Stimulated activated CD4-positive, alpha-beta T cell treated with anti-CD3 and anti-CD28 coated beads, Interleukin-12 subunit alpha, Interleukin-12 subunit beta, amount 100 ng/mL, for 4 hours (primary cell): ENCODE results near the gene IMMP2L.
A peak's percentile ranks its signal among the peaks of the same experiment; 100 is the strongest.
"Not testable (repeated sequence)": the region's sequence is repeated elsewhere in the genome, so short reads cannot be mapped to it uniquely, and the experiment has no call there.

ENCODE experiments used
- DNase-seq: peaks from one replicate; pipeline ENCODE4 v3.0.0-alpha.2; 2020

The IMMP2L gene

GRCh38 chr7:111091593-111092358 lies 470.5 kb downstream of the IMMP2L start:
- no peak for DNase-seq

- DNase-seq: peak; percentile 28
These were observed 471.4 kb downstream of the IMMP2L start, which contains the start of gene LRRN3 for GRCh38 chr7:111090846-111091245. Gene LRRN3 (plus strand): TSS chr7:111091127. CDS start chr7:111122773, 31,646 bp downstream.

DNA sequence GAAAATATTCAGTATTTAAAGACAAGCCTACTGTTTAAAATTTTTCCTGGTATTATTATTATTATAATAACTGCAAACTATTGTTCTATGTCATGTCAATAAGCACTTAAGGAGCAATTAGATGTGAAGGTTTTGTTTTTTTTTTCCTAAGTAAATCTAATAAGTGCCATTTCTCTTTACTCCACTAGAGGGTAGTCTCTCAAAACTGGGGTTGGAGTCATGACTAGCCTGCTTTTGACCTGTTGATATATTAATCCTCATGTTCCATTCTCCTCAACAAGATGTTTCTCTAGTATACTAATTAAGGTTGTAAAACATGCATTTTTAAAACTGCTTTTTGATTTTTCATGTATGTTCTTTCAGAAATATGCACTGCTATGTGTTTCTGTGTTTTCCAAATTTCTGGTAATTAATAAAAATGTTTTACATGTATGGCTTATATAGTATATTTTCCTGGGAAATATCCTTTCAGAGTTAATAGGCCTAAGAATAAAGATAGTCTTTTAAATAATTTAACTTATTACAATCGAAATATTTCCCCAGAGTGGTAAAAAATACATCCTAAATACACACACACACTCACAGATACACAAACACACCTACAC lies 472.4 kb downstream of the IMMP2L start:
- DNase-seq: no peak

DNA sequence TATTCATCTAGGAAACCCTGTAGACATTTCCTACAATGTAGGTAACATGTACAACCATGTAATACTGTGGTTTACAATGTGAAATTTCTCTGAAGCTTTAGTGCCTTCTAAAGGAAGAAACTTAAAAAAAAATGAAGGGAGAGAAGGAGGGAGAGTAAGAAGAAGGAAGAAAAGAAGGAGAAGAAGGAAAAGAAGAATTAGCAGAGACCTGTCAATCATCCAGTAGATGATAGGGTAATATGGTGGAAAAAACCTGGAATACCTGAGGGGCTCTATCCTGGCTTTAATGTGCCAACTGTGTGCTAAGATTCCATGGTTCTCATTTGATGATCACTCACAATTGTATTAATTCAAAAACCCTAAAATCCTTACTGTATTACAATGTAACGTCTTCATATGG lies 474.0 kb downstream of the IMMP2L start:
- no peak for DNase-seq

DNA sequence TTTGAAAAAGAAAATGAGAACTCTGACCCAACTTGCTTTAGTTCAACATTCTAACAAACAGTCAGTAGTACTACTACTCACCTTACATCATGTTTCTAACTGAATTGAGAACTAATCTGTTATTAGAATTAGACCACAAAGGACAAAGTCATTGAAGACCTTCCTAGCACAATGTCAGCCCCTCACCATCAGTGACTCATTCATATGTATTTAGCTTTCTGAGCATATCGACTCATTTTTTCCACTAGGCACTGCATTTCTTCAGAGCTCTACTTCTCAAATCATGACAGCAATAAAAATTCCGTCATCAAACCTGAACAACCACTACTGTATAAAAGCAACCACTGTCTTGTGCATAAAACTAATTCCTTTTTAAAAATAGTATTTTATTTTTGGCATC lies 475.8 kb downstream of the IMMP2L start:
- DNase-seq: no peak

- DNase-seq: no peak
These were observed 476.9 kb downstream of the IMMP2L start for GRCh38 chr7:111085356-111085755.

GRCh38 chr7:111083413-111083812 lies 478.9 kb downstream of the IMMP2L start:
- no peak for DNase-seq

- no peak for DNase-seq
These were observed 479.9 kb downstream of the IMMP2L start for GRCh38 chr7:111082351-111082750.

- DNase-seq: no peak
These were observed 480.6 kb downstream of the IMMP2L start for GRCh38 chr7:111081546-111082267.

- DNase-seq: no peak
These were observed 481.7 kb downstream of the IMMP2L start for GRCh38 chr7:111080495-111081105.

DNA sequence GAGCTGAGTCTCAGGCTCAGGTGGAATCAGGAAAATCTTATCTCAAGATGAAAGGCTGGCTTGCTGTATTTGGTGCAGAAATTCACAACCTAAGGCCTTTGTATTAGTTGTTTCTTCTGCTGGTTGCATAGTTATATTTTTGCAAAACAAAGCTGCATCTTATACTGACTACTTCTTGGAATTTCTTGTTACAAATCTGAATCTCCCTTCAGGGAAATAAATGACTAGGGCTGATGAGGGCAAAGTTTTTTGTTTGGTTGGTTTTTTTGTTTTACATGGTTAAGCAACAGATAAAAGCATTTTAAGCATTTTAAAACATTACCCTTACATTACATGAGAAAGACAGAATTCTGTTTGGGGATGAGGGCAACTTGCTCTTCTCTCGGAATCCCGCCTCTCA lies 485.3 kb downstream of the IMMP2L start:
- DNase-seq: no peak

DNA sequence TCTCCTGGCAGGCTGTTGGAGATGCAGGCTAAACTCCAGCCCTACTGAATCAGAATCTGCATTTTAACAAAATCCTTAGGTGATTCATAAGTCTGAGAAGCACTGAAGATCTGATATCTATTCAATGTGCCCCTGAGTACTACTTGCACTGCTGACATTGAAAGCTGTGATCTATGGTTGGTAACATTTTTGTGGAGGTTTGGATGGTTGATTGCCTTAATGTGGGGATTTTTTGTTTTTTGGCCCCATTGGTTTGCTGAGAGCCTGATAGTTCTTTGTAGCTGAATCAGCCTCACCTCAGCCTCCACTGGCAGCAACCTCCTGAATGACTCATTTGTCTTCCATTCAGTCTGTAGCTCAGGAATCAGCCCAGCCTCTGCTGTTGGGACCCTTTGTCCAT lies 486.1 kb downstream of the IMMP2L start:
- DNase-seq: no peak

GRCh38 chr7:111075498-111075897 lies 486.8 kb downstream of the IMMP2L start:
- no peak for DNase-seq

DNA sequence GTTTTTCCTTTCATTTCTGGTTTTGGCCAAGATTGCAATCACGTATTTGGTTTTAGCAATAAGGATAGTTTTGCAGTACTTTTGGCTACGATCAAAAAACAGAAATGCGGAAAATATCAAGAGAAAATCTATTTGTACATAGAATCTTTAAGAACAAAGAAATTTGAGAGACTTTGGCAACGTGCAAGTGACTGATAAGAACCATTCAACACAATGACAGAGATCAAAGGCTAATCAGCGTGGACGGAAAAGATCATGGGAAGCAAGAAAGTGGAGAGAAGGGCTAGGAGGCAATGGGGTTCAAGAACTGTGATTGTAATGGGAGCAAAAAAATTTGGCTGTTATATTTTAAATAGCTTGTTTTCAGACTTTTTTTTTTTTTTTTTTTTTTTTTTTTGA lies 487.5 kb downstream of the IMMP2L start:
- DNase-seq: no peak

DNA sequence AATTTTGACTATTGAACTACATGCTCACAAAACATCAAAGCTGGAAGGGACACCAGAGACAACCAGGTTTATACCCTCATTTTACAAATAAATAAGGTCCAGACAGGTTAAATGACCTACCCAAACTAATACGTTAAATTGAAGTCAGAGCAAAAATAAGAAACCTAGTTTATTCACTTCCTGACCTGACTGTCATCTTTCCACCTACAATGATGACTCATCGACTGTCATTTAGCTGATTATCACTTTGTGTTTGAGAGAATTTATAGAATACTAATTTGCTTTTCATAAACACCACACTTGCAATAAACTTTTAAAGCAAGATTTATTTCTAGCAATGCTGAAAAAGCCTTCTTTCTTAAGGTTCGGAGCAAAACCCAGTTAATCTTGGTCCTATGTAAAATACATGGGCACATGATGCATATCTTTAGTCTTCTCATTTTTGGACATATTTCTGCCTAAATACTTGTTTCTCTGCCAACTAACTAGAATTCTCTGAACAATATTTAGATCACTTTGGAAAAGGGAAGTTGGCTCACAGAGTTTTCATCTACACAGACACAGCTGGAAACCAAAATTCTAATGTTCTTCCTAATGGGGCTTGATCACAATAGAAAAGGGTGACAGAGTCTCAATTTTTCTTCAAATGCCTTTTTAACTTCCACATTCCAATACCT lies 488.1 kb downstream of the IMMP2L start:
- DNase-seq: no peak

DNA sequence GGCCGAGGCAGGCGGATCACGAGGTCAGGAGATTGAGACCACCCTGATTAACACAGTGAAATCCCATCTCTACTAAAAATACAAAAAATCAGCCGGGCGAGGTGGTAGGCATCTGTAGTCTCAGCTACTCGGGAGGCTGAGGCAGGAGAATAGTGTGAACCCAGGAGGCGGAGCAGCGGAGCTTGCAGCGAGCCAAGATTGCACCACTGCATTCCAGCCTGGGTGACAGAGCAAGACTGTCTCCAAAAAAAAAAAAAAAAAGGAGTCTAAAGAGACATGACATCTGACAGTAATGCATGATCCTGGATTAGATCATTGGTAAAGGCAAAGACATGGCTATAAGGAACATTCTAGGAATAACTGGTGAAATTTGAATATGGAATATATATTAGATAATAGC lies 489.6 kb downstream of the IMMP2L start:
- DNase-seq: not testable (repeated sequence)

DNA sequence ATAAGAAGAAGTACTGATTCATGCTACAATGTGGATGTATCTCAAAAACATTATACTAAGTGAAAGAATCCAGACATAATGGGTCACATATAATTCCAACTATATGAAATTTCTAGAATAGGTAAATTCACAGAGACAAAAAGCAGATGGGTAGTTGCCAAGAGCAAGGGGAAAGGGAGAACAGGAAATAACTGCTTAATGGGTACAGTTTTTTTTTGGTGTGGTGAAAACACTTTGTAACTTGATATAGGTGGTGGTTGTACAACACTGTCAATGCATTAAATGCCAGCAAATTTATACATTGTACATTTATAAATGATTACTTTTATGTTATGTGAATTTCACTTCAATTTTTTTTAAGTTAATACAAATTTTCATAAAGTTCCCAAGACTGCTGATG lies 490.7 kb downstream of the IMMP2L start:
- no peak for DNase-seq

DNA sequence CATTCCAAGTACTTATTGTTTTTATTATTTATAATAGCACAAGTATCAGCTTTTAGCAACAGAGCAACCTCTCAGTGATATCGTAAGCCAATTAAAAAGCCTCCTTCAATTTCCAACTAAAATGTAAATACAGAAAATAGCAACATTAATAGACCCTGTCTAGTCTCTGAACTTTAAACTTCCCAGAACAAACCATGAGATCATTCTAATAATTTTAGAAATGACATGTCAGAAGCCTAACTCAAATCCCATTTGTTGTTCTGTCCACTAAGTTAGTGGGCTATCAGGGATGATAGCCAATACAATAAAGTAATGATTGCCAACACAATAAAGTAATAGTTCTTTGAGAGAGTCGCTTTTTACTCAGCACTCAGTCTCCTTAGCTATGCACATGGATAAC lies 493.7 kb downstream of the IMMP2L start:
- no peak for DNase-seq

- no peak for DNase-seq
These were observed 494.6 kb downstream of the IMMP2L start for GRCh38 chr7:111067682-111068081.

GRCh38 chr7:111067251-111067650 lies 495.0 kb downstream of the IMMP2L start:
- DNase-seq: no peak

GRCh38 chr7:111063166-111063565 lies 499.1 kb downstream of the IMMP2L start:
- DNase-seq: no peak

DNA sequence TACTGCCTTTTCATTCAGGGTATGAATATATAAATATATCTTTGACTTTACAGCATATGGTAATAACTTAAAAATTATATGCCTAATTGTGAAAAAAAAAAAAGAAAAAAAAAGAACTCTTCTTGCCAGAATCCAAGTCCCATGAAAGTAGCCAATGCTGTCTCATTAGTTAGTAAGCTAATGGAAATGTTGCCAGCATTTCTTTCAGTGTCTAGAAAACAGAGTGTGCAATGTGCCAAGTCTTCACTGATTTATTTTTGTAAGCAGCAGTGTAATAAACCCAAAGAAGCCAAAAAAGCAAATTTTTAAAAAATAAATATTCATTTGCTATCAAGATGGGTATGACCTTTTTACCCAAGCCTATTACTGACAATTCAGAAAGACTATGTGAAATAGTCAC lies 502.5 kb downstream of the IMMP2L start:
- no peak for DNase-seq

GRCh38 chr7:111057066-111057465 lies 505.2 kb downstream of the IMMP2L start:
- DNase-seq: no peak
